HepG2 (cell line): Measurements from ENCODE around the gene PTPRD. TPM values are rescaled to one million over a fixed set of nuclear protein-coding genes. Genes with fewer than 3 reads are reported as not detected.

Experiments
- ATAC-seq: fragments of 200-7000 bp; cut with Tn5 transposase; 3 replicates; pipeline ENCODE4 v1.9.1; 2020; ENCODE audit warnings: mild to moderate bottlenecking, moderate library complexity
- BruUV-seq: library from RNA; stranded (reverse); fragments of 400-500 nt; replicated peaks from 2 replicates; lab custom pipeline; 2021; lab: Mats Ljungman, UMichigan
- CTCF ChIA-PET: fragments of 300-600 bp; formaldehyde crosslinking; extraction: SDS; loops from one replicate; lab custom pipeline; 2021; ENCODE audit warnings: low total read pairs, inconsistent platforms, low intra/inter-chr PET ratio; lab: Yijun Ruan, JAX
- POLR2A ChIA-PET: fragments of 350-600 bp; sonication (Branson Sonifier 250); formaldehyde crosslinking; loops from one replicate; lab custom pipeline; 2020; ENCODE audit warnings: antibody characterized with exemption, inconsistent platforms; lab: Yijun Ruan, JAX
- DNase-seq: peaks from one replicate; pipeline ENCODE4 v3.0.0-alpha.2; 2015; ENCODE audit warnings: low spot score
- FAIRE-seq: peaks from 3 replicates; lab custom pipeline; 2011; peaks lifted over from hg19 to GRCh38; lab: Jason Lieb, UNC
- H2AFZ ChIP-seq: one replicate; pipeline ENCODE4 v1.6.1; 2011; ENCODE audit warnings: low read length, inconsistent platforms
- H3K27ac ChIP-seq: fragments of 300-600 bp; 3 replicates; pipeline ENCODE4 v1.8.0; 2011; ENCODE audit warnings: mixed run types, mild to moderate bottlenecking, mixed read lengths, low read length, inconsistent platforms; ENCODE audit not compliant: insufficient read depth; ENCODE audit errors: extremely low read length
- H3K27me3 ChIP-seq, 2 experiments: fragments of 200-600 bp in 1 of 2; 2 replicates in 1 of 2; 3 replicates in 1 of 2; pipeline versions ENCODE4 v1.6.0 to v1.8.0; 2011; ENCODE audit warnings: low read length in 2 of 2, mild to moderate bottlenecking in 2 of 2, moderate library complexity in 2 of 2, inconsistent platforms in 1 of 2; ENCODE audit not compliant: insufficient read depth in 2 of 2, control insufficient read depth in 1 of 2
- H3K36me3 ChIP-seq, 2 experiments: fragments of 200-600 bp in 1 of 2; replicated peaks in 1 of 2; 2 replicates in 1 of 2; 3 replicates in 1 of 2; pipeline versions ENCODE4 v1.5.1 to v1.8.0; 2011; ENCODE audit warnings: low read length in 2 of 2, inconsistent platforms in 1 of 2; ENCODE audit not compliant: insufficient read depth in 2 of 2, control insufficient read depth in 1 of 2
- H3K4me1 ChIP-seq: 2 replicates; pipeline ENCODE4 v1.5.1; 2012; ENCODE audit warnings: low read length, inconsistent platforms; ENCODE audit not compliant: insufficient read depth
- H3K4me2 ChIP-seq: 2 replicates; pipeline ENCODE4 v1.6.0; 2011; ENCODE audit warnings: low read depth, low read length, inconsistent platforms
- H3K4me3 ChIP-seq, 3 experiments: fragments of 200-600 bp in 1 of 3; sonication (generic), shearing (Covaris generic) in 1 of 3; replicated peaks in 1 of 3; 2 replicates each; pipeline ENCODE4 v1.5.1; 2011 to 2016; ENCODE audit warnings: low read length in 3 of 3, inconsistent platforms in 2 of 3, low read depth in 2 of 3, mild to moderate bottlenecking in 2 of 3, control low read depth in 1 of 3, mixed read lengths in 1 of 3; ENCODE audit not compliant: insufficient read depth in 1 of 3
- H3K79me2 ChIP-seq: one replicate; pipeline ENCODE4 v1.6.1; 2011; ENCODE audit warnings: low read length, inconsistent platforms; ENCODE audit not compliant: insufficient read depth
- H3K9ac ChIP-seq: 2 replicates; pipeline ENCODE4 v1.6.0; 2011; ENCODE audit warnings: mild to moderate bottlenecking, low read depth, low read length, inconsistent platforms; ENCODE audit not compliant: insufficient read depth
- H3K9me3 ChIP-seq: 2 replicates; pipeline ENCODE4 v1.5.1; 2012; ENCODE audit warnings: mild to moderate bottlenecking, low read length
- H4K20me1 ChIP-seq: 2 replicates; pipeline ENCODE4 v1.6.0; 2011; ENCODE audit warnings: inconsistent platforms, mild to moderate bottlenecking, low read length, moderate library complexity; ENCODE audit not compliant: insufficient read depth
- DBP ChIP-seq: sonication (generic); formaldehyde crosslinking; IDR thresholded peaks from 2 replicates; pipeline ENCODE4 v1.4.0; 2020; ENCODE audit warnings: missing genetic modification reagents; ENCODE audit errors: not compliant biosample characterization
- FOXP4 ChIP-seq: sonication (generic); formaldehyde crosslinking; IDR thresholded peaks from 2 replicates; pipeline ENCODE4 v1.4.0; 2020; ENCODE audit warnings: missing genetic modification reagents
- MTA1 ChIP-seq: sonication (generic); formaldehyde crosslinking; IDR thresholded peaks from 2 replicates; pipeline ENCODE4 v1.4.0; 2020; ENCODE audit warnings: missing genetic modification reagents, mild to moderate bottlenecking, borderline replicate concordance
- RFX5 ChIP-seq: IDR thresholded peaks from 2 replicates; pipeline ENCODE4 v1.6.1; 2011; ENCODE audit warnings: low read depth, low read length, improper control_type of control experiment
- SOX5 ChIP-seq: IDR thresholded peaks from 2 replicates; pipeline ENCODE4 v1.6.1; 2016; ENCODE audit warnings: borderline replicate concordance
- SP140L ChIP-seq: sonication (generic); formaldehyde crosslinking; IDR thresholded peaks from 2 replicates; pipeline ENCODE4 v1.4.0; 2020; ENCODE audit warnings: missing genetic modification reagents, borderline replicate concordance
- TFE3 ChIP-seq: IDR thresholded peaks from 2 replicates; pipeline ENCODE4 v1.6.1; 2016
- TOPORS ChIP-seq: sonication (generic); formaldehyde crosslinking; IDR thresholded peaks from 2 replicates; pipeline ENCODE4 v1.8.0; 2023; ENCODE audit warnings: mild to moderate bottlenecking, missing genetic modification reagents
- ZBTB1 ChIP-seq: sonication (generic); formaldehyde crosslinking; IDR thresholded peaks from 2 replicates; pipeline ENCODE4 v1.4.0; 2020; ENCODE audit warnings: missing genetic modification reagents, borderline replicate concordance
- ZFP90 ChIP-seq: sonication (generic); formaldehyde crosslinking; IDR thresholded peaks from 2 replicates; pipeline ENCODE4 v1.8.0; 2022; ENCODE audit warnings: missing genetic modification reagents, mild to moderate bottlenecking, inconsistent platforms, borderline replicate concordance
- ZMYM4 ChIP-seq: sonication (generic); formaldehyde crosslinking; IDR thresholded peaks from 2 replicates; pipeline ENCODE4 v1.8.1; 2023; ENCODE audit warnings: mild to moderate bottlenecking, missing genetic modification reagents
- ZNF615 ChIP-seq: sonication (generic); formaldehyde crosslinking; IDR thresholded peaks from 2 replicates; pipeline ENCODE4 v1.5.0; 2020; ENCODE audit warnings: mild to moderate bottlenecking, missing genetic modification reagents, borderline replicate concordance
- WGBS: methylation state at CpG from one replicate; pipeline ENCODE4 v1.1.6; 2017; ENCODE audit warnings: low lambda C conversion rate; 5-methylcytosine and 5-hydroxymethylcytosine counted together
- in situ Hi-C: cut with HindIII; loops from 2 replicates; pipeline ENCODE4 v1.10.0; 2017; ENCODE audit warnings: low pct_unique_long_range_greater_than_20kb; ENCODE audit not compliant: extremely low pct_ligation_motif_present
- intact Hi-C: fragments of 100-400 bp; cut with micrococcal nuclease; formaldehyde crosslinking; loops from one replicate; pipeline ENCODE4 v1.10.0; 2022; ENCODE audit not compliant: unreplicated experiment
- polyA plus RNA-seq, 8 experiments: library from polyadenylated mRNA; depleted of rRNA in 3 of 8; stranded (reverse) in 7 of 8; unstranded in 1 of 8; fragments of >200 nt; fragmentation: Illumina TruSeq in 4 of 8; extraction: Trizol in 4 of 8; gene quantifications; 2 replicates each; pipeline versions ENCODE4 v1.2.1 to v1.2.3, GENCODE V29; 2011 to 2016; ENCODE audit warnings: low read depth in 4 of 8, missing spikeins in 1 of 8, mixed read lengths in 1 of 8; ENCODE audit not compliant: insufficient read depth in 1 of 8
- total RNA-seq, 5 experiments: library from RNA; depleted of rRNA; stranded (reverse); fragments of >200 nt; fragmentation: Illumina TruSeq; extraction: Trizol; gene quantifications; 2 replicates each; pipeline ENCODE4 v1.2.3, GENCODE V29; 2016; ENCODE audit warnings: low read depth in 1 of 5

Gene PTPRD
- total and polyA plus RNA-seq, 2 of the 13 experiments (the other 11 are each of a cell fraction or from before 2014, with no cell fraction given) = 0.05 TPM; not detected in 1

GRCh38 chr9:8643896-8644295 is 1968.9 kb downstream of the PTPRD start:
- no peak for ATAC-seq
- Histone ChIP-seq H4K20me1 (no peaks in the 10 kb centered on the region), H3K79me2 (no peaks in the 10 kb centered on the region), H3K4me2 (no peak overlapping the region), H3K36me3 (no peaks in the 10 kb centered on the region), H3K9me3 (no peaks in the 10 kb centered on the region), H3K4me1 (no peaks in the 10 kb centered on the region), H3K9ac (no peak overlapping the region), H3K4me3 (no peak overlapping the region), H2AFZ (no peak overlapping the region), H3K27ac (no peak overlapping the region), H3K27me3 (no peaks in the 10 kb centered on the region)
- no TSS peak for BruUV-seq
- FAIRE-seq = no peak
- ChIA-PET CTCF (no interaction called here), POLR2A (no interaction called here)
- in situ Hi-C loops = no loop called here
- intact Hi-C loops = no loop called here
- WGBS = no CpG with 5 or more reads among the region's 5 CpGs
- DNase-seq = no peak
- TF ChIP-seq ZMYM4 (CRISPR knock-in tag) = no peak
- no peak for TF ChIP-seq ZBTB1 (CRISPR knock-in tag)
- TF ChIP-seq TFE3 (CRISPR knock-in tag) = no peak
- TF ChIP-seq MTA1 (CRISPR knock-in tag) = no peak
- TF ChIP-seq SP140L = no peak
- TF ChIP-seq ZFP90 (CRISPR knock-in tag) = no peak
- TF ChIP-seq SOX5 (CRISPR knock-in tag) = no peak
- TF ChIP-seq FOXP4 (CRISPR knock-in tag) = no peak
- TF ChIP-seq TOPORS (CRISPR knock-in tag) = no peak
- no peak for TF ChIP-seq ZNF615 (CRISPR knock-in tag)
- TF ChIP-seq DBP = no peak
- no peak for TF ChIP-seq RFX5
